ENCODE measurements around the gene SH3PXD2A. TPM values are rescaled to one million over a fixed set of nuclear protein-coding genes. Genes with fewer than 3 reads are reported as not detected.

Gene SH3PXD2A
- total RNA-seq, 1 experiment from 2014 or later, result 4.5 TPM

GRCh38 chr10:103566536-103566935 lies 288.8 kb downstream of the SH3PXD2A start:
- no peak overlapping the region for H3K14ac ChIP-seq (ENCODE audit: insufficient read depth, low read length)
- TF ChIP-seq CTCF (conservative IDR thresholded peaks at IDR 0.05), result no peak
- no peak overlapping the region for H3T11ph ChIP-seq (ENCODE audit: low read length)
- no CpG with 5 or more reads among the region's 3 CpGs for WGBS (ENCODE audit: extremely low coverage, insufficient read length, low lambda C conversion rate)
- no peak overlapping the region for H3K4me2 ChIP-seq (ENCODE audit: insufficient read depth, insufficient read length, low read length)
- no peaks in the 10 kb centered on the region for H3K9me3 Mint-ChIP-seq
- H2AK5ac ChIP-seq (ENCODE audit: insufficient read length, low read length), result no peak overlapping the region
- H3K23me2 ChIP-seq (ENCODE audit: insufficient read length, low read depth, low read length, poor library complexity, severe bottlenecking), result no peaks in the 10 kb centered on the region
- H3K18ac ChIP-seq (ENCODE audit: insufficient read length, low read depth, low read length), result no peak overlapping the region
- H2BK15ac ChIP-seq (ENCODE audit: low read depth, low read length), result no peak overlapping the region
- H2BK12ac ChIP-seq (ENCODE audit: insufficient read length, low read depth, low read length), result no peak overlapping the region
- H3K79me1 ChIP-seq (ENCODE audit: insufficient read depth, low read depth, low read length, poor library complexity, severe bottlenecking), result no peaks in the 10 kb centered on the region
- H2AFZ ChIP-seq (ENCODE audit: low read length), result no peak overlapping the region
- H4K91ac ChIP-seq (ENCODE audit: insufficient read length, low read depth, low read length), result no peak overlapping the region
- peaks cover 2 to 5% of the 10 kb centered on the region in 2 experiments; a peak in 1 of 4 replicates for H3K4me1 Mint-ChIP-seq
- H4K5ac ChIP-seq (ENCODE audit: insufficient read length, low read depth, low read length), result no peak overlapping the region
- no peak overlapping the region for H4K8ac ChIP-seq (replicated peaks; ENCODE audit: insufficient read length, low read depth, low read length)
- H3K27me3 Mint-ChIP-seq (ENCODE audit: low read depth), result peaks cover 1% of the 10 kb centered on the region
- no peak overlapping the region for H3K27ac ChIP-seq (ENCODE audit: insufficient read length, low read depth, low read length)
- no peak overlapping the region for H2BK5ac ChIP-seq (ENCODE audit: insufficient read length, low read length)
- H3K4me3 Mint-ChIP-seq, result no peak overlapping the region
- H3K79me2 ChIP-seq (ENCODE audit: insufficient read depth, low read length), result no peaks in the 10 kb centered on the region
- no peak overlapping the region for H2BK120ac ChIP-seq (ENCODE audit: low read depth, low read length, poor library complexity, severe bottlenecking)
- H3K9me3 ChIP-seq (ENCODE audit: control insufficient read depth, low read depth, low read length), result no peaks in the 10 kb centered on the region
- no peaks in the 10 kb centered on the region for H3K36me3 Mint-ChIP-seq (ENCODE audit: insufficient read depth in 1 of 3, low read depth in 3 of 3)
- H3K4me1 ChIP-seq (ENCODE audit: insufficient read depth, low read length), result no peaks in the 10 kb centered on the region
- no peak overlapping the region for H2BK20ac ChIP-seq (ENCODE audit: low read depth, low read length, poor library complexity, severe bottlenecking)
- H3K27ac Mint-ChIP-seq, result no peak overlapping the region
- no peak overlapping the region for H3K23ac ChIP-seq (ENCODE audit: insufficient read length, low read depth, low read length)
- no peak overlapping the region for H3K9ac ChIP-seq (ENCODE audit: extremely low read depth, insufficient read length, low read length)
- no peak for DNase-seq
- H3K4ac ChIP-seq (ENCODE audit: low read depth, low read length), result no peak overlapping the region
- no peaks in the 10 kb centered on the region for H3K27me3 ChIP-seq (ENCODE audit: insufficient read depth, low read length)
- no peak overlapping the region for H3K56ac ChIP-seq (ENCODE audit: insufficient read length, low read depth, low read length)
- no peaks in the 10 kb centered on the region for H4K20me1 ChIP-seq (ENCODE audit: control insufficient read depth, insufficient read depth, insufficient read length)

All from H9 (cell line).